ENCODE measurements around the gene IGSF8.

The IGSF8 gene

DNA sequence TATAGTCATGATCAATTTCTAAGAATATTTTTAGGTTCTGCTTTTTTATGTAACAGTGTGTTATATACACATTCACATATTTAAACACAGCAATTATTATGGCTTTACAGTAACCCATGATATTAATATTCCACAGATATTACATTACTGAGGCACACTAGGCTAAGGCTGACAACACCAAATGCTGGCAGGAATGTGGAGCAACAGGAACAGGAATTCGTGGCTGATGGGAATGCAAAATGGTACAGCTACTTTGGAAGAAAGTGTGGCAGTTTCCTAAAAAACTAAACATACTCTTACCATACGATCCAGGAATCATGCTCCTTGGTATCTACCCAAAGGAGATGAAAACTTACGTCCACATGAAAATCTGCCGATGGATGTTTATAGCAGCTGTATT is 19.0 kb downstream of the IGSF8 start:
- in situ Hi-C loops (cut with MboI; ENCODE audit: low pct_unique_long_range_greater_than_20kb, low sequenced_read_pairs, unreplicated experiment): no loop called here
- no peak for DNase-seq (ENCODE audit: low spot score)
- TF ChIP-seq, protein P1, sequence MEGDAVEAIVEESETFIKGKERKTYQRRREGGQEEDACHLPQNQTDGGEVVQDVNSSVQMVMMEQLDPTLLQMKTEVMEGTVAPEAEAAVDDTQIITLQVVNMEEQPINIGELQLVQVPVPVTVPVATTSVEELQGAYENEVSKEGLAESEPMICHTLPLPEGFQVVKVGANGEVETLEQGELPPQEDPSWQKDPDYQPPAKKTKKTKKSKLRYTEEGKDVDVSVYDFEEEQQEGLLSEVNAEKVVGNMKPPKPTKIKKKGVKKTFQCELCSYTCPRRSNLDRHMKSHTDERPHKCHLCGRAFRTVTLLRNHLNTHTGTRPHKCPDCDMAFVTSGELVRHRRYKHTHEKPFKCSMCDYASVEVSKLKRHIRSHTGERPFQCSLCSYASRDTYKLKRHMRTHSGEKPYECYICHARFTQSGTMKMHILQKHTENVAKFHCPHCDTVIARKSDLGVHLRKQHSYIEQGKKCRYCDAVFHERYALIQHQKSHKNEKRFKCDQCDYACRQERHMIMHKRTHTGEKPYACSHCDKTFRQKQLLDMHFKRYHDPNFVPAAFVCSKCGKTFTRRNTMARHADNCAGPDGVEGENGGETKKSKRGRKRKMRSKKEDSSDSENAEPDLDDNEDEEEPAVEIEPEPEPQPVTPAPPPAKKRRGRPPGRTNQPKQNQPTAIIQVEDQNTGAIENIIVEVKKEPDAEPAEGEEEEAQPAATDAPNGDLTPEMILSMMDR (IDR thresholded peaks at IDR 0.05; ENCODE audit: extremely low read depth, insufficient read depth, missing control alignments): no peak

DNA sequence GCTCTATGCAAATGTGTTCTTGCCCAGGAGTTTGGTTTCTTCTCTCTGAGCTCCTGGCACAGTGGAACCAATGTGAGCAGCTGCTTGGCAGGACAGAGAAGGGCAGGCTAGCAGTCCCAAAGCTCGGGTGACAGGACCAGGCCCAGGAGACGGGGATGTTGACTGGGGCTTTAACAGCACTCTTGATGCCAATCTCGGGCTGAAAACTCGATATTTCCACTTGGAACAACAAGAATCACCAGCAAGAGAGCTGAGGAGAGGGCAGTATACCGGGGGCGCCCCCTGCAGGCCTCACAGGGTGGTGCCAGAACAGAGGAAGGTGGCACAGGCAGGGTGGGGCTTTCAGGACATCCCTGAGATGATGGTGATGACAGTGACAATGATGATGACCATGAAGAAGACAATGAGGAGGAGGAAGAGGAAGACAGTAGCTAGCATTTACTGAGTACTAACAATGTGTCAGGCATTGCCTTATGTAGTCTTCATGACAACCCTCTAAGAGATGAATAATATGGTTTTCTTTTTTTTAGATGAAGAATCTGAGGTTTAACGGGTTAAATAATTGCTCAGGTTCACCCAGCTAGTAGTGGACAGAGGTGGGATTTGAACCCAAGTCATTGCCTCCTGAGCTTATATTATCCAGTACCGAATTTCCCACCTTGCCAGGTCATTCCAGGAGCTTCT is 19.8 kb downstream of the IGSF8 start:
- TF ChIP-seq, protein P1 (IDR thresholded peaks at IDR 0.05; ENCODE audit: extremely low read depth, insufficient read depth, missing control alignments): peak; percentile 89
- peak; percentile 77 for DNase-seq (ENCODE audit: low spot score)
- in situ Hi-C loops (cut with MboI; ENCODE audit: low pct_unique_long_range_greater_than_20kb, low sequenced_read_pairs, unreplicated experiment): no loop called here

DNA sequence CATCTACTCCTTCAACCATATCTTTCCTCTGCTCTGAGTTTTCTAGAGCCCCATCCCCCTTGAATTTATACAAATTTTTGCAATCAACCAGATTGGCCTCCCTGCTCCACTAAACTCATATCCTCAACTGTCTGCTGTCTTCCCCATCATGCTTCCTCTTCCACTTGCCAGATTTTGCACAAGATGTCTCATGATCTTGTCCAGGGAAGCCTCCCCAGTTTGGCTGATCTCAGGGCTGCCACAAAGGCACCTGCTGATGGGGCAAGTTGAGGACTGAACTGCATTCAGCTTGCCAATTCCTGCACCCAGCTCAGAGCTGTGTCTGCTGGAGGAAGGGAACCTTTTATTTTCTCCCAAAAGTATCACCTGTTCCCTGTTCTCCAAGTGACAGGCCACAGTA is 20.9 kb downstream of the IGSF8 start:
- no peak for DNase-seq (ENCODE audit: low spot score)
- in situ Hi-C loops (cut with MboI; ENCODE audit: low pct_unique_long_range_greater_than_20kb, low sequenced_read_pairs, unreplicated experiment): no loop called here
- TF ChIP-seq, protein P1 (IDR thresholded peaks at IDR 0.05; ENCODE audit: extremely low read depth, insufficient read depth, missing control alignments): no peak

DNA sequence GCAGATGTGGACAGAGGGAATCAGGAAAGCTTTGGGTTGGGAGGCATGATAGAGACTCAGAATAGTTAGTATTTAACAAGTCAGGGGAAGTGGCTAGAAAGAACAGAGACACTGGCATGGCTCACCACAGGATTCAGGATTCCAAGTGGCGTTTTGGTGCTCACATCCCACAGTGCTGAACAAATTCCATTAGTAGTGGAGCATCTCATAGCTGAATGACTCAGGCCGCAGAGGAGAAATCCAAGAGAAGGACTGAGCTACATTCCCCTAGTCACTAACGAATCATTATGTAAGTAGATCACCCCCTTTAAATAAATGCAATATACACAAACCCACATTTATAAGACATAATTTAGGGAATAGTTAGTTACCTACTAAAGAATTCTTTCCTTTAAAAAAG is 22.1 kb downstream of the IGSF8 start:
- TF ChIP-seq, protein P1 (IDR thresholded peaks at IDR 0.05; ENCODE audit: extremely low read depth, insufficient read depth, missing control alignments): no peak
- DNase-seq (ENCODE audit: low spot score): no peak
- in situ Hi-C loops (cut with MboI; ENCODE audit: low pct_unique_long_range_greater_than_20kb, low sequenced_read_pairs, unreplicated experiment): no loop called here

DNA sequence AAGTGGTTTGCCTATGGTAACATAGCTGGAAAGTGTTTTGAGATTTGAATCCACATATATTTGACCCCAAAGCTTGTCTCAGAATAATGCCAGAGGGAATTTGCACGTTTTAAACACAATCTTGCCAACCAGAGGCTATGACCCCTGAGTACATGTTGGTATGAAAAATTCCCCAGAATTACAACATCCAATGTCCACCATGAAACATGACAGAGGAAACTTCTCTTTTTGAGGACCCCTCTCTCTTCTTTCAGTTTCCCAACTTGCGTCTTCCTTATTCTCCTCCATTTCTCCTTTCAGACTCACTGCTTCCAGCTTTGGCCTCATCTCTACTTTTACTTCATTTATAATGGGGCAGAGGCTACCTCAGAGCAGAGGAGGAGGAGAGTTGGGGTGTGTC is 22.6 kb downstream of the IGSF8 start:
- TF ChIP-seq, protein P1 (IDR thresholded peaks at IDR 0.05; ENCODE audit: extremely low read depth, insufficient read depth, missing control alignments): no peak
- no peak for DNase-seq (ENCODE audit: low spot score)
- in situ Hi-C loops (cut with MboI; ENCODE audit: low pct_unique_long_range_greater_than_20kb, low sequenced_read_pairs, unreplicated experiment): no loop called here

DNA sequence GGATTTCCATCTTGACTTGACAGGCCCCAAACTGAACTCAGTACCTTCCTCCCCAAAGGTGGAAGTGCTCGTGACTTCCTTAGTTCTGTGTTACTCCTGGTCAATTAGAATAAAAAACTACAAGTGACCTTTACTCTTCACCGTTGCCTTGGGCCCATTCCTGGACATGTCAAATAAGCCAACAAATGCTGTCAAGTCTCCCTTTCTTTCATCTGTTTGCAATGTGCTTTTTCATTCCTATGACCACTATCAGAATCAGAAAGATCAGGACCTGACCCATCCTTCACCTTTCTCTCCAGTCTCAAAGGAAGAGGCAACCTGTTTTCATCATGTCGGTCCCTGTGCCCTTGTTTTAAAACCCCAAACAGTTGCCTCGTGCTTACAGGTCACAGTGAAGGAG is 23.6 kb downstream of the IGSF8 start:
- TF ChIP-seq, protein P1 (IDR thresholded peaks at IDR 0.05; ENCODE audit: extremely low read depth, insufficient read depth, missing control alignments): no peak

More for the DNA sequence above, 23.6 kb downstream of the IGSF8 start:
- DNase-seq (ENCODE audit: low spot score): no peak
- in situ Hi-C loops (cut with MboI; ENCODE audit: low pct_unique_long_range_greater_than_20kb, low sequenced_read_pairs, unreplicated experiment): no loop called here

Data from GM13977 (cell line).